Glutamatergic neuron (in vitro differentiated cells): ENCODE data around the gene ACTR1B. TPM values are rescaled to one million over a fixed set of nuclear protein-coding genes. Genes with fewer than 3 reads are reported as not detected.
"Not testable (repeated sequence)": the region's sequence is repeated elsewhere in the genome, so short reads cannot be mapped to it uniquely, and the experiment has no call there.

Source experiments
- DNase-seq: peaks from one replicate; pipeline ENCODE4 v3.0.0; 2022
- H3K27ac Mint-ChIP-seq: one replicate; pipeline ENCODE4 v1.8.0; 2020; ENCODE audit warnings: mild to moderate bottlenecking, mixed read lengths, inconsistent platforms; ENCODE audit not compliant: unreplicated experiment
- H3K27me3 Mint-ChIP-seq: one replicate; pipeline ENCODE4 v1.8.0; 2020; ENCODE audit warnings: mild to moderate bottlenecking, moderate library complexity, mixed read lengths, inconsistent platforms; ENCODE audit not compliant: unreplicated experiment
- H3K36me3 Mint-ChIP-seq: one replicate; pipeline ENCODE4 v1.8.0; 2020; ENCODE audit warnings: mild to moderate bottlenecking, mixed read lengths, inconsistent platforms; ENCODE audit not compliant: unreplicated experiment
- H3K4me1 Mint-ChIP-seq: one replicate; pipeline ENCODE4 v1.8.0; 2020; ENCODE audit warnings: mild to moderate bottlenecking, low read depth, mixed read lengths, inconsistent platforms; ENCODE audit not compliant: unreplicated experiment
- H3K4me3 Mint-ChIP-seq: one replicate; pipeline ENCODE4 v1.8.0; 2020; ENCODE audit warnings: mild to moderate bottlenecking, mixed read lengths, inconsistent platforms; ENCODE audit not compliant: unreplicated experiment
- H3K9me3 Mint-ChIP-seq: one replicate; pipeline ENCODE4 v1.8.0; 2020; ENCODE audit warnings: mild to moderate bottlenecking, moderate library complexity, mixed read lengths, inconsistent platforms; ENCODE audit not compliant: unreplicated experiment
- total RNA-seq: library from RNA; stranded (reverse); fragmentation: NEBNext Ultra II Directional; extraction: Animal tissue kit (Norgen Biotek cat#: 25700); gene quantifications from one replicate; pipeline ENCODE4 v1.2.1, GENCODE V29; 2021; ENCODE audit not compliant: unreplicated experiment
- TF ChIP-seq, protein P1 (sequence below): fragments of 200-600 bp; sonication (generic); IDR thresholded peaks from one replicate; pipeline ENCODE4 v1.5.0; 2021; ENCODE audit not compliant: partially characterized antibody, unreplicated experiment

The ACTR1B gene
- total RNA-seq, 1 donor from 2014 or later = 104 TPM

DNA sequence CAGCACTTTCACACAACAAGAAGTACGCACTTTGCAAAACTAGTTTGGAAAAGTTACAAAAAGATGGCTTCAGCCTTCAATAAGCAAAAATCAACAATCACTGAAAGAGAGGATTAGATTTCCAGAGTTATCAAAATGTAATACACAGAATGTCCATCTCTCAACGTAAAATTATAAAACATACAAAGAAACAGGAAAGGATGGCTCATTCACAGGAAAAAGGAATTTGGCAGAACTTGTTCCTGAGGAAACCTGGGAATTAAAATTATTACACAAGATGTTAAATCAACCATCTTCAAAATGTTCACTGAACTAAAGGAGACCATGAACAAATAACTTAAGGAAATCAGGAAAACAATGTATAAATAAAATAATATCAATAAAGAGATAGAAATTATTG is 13.6 kb upstream of the ACTR1B start:
- peaks cover 8% of the 10 kb centered on the region for H3K4me1 Mint-ChIP-seq
- no peaks in the 10 kb centered on the region for H3K9me3 Mint-ChIP-seq
- no peak for DNase-seq
- H3K27ac Mint-ChIP-seq = no peak overlapping the region
- H3K27me3 Mint-ChIP-seq = no peaks in the 10 kb centered on the region
- TF ChIP-seq, protein P1, sequence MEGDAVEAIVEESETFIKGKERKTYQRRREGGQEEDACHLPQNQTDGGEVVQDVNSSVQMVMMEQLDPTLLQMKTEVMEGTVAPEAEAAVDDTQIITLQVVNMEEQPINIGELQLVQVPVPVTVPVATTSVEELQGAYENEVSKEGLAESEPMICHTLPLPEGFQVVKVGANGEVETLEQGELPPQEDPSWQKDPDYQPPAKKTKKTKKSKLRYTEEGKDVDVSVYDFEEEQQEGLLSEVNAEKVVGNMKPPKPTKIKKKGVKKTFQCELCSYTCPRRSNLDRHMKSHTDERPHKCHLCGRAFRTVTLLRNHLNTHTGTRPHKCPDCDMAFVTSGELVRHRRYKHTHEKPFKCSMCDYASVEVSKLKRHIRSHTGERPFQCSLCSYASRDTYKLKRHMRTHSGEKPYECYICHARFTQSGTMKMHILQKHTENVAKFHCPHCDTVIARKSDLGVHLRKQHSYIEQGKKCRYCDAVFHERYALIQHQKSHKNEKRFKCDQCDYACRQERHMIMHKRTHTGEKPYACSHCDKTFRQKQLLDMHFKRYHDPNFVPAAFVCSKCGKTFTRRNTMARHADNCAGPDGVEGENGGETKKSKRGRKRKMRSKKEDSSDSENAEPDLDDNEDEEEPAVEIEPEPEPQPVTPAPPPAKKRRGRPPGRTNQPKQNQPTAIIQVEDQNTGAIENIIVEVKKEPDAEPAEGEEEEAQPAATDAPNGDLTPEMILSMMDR = no peak
- peaks cover 12% of the 10 kb centered on the region for H3K36me3 Mint-ChIP-seq
- no peak overlapping the region for H3K4me3 Mint-ChIP-seq

DNA sequence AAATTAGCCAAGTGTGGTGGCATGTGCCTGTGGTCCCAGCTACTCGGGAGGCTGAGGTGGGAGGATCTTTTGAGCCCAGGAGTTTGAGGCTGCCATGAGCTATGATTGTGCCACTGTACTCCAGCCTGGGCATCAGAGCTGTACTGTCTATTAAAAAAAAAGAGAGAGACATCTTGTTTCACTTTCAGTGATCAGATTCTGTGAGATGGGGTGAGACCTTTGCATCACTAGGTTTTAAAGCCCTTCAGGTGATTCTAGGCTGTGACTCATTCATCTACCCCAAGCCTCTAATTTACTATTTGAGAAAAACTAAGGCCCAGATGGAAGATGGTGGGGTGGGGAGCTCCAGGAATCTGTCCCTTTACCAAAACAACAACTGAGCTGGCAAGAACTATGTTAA is 12.8 kb upstream of the ACTR1B start:
- Mint-ChIP-seq H3K36me3 (peaks cover 12% of the 10 kb centered on the region), H3K4me1 (peaks cover 8% of the 10 kb centered on the region), H3K9me3 (no peaks in the 10 kb centered on the region), H3K27ac (no peak overlapping the region), H3K4me3 (no peak overlapping the region), H3K27me3 (no peaks in the 10 kb centered on the region)
- TF ChIP-seq, protein P1 = no peak
- DNase-seq = no peak

DNA sequence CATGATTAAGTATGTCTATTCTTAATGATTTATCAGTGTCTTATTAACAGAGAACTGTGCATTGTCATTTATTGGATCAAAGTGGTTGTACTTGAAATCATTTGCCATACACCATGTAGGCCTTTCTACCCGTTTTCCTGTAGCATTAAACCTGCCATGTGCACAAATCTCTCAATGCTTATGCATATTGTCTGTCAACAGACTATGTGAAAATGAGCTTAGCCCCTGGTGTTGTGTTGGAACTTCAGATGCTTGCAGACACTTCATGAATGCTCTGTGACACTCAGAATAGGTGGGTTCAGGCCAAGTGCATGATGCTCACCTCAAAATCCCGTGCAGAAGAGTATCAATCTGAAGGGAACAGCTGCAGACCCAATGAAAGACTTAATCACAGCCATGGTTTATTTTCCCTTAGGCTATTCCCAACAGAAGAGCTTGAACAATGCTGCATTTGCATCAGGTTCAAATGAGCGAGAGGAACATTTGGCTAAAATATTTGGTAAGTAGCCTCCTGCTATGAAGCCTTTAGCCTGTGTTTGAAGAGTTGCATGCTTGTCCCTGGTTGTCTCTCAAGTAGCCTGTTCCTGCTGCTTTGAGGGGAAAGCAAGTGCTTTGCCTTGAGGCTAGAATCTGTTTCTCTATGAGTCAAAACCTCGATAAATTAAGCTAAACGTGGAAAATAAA is 11.7 kb upstream of the ACTR1B start:
- no peak overlapping the region for H3K27ac Mint-ChIP-seq
- H3K36me3 Mint-ChIP-seq = peaks cover 12% of the 10 kb centered on the region

DNA sequence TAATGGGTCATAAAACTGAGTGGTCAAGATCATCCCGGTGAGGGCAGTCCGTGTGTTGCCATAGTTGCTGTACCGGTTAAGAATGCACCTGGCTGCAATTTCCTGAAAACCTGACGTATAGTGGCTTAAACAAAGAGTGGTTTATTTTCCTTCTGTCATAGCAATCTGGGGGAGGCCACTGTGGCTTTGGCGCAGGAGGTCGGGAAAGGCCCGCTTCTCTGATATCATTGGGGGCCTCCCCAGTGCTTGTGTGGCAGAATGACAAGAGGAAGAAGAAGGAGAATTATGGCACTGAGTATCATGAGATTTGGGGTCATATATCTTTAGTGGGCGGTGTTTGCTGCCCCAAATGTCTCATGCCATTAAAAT is 10.1 kb upstream of the ACTR1B start:
- no peak overlapping the region for H3K27ac Mint-ChIP-seq
- no peaks in the 10 kb centered on the region for H3K27me3 Mint-ChIP-seq
- TF ChIP-seq, protein P1 = no peak
- peaks cover 8% of the 10 kb centered on the region for H3K4me1 Mint-ChIP-seq
- H3K36me3 Mint-ChIP-seq = peaks cover 12% of the 10 kb centered on the region
- no peak overlapping the region for H3K4me3 Mint-ChIP-seq
- DNase-seq = no peak
- H3K9me3 Mint-ChIP-seq = no peaks in the 10 kb centered on the region

More for the DNA sequence above, 11.7 kb upstream of the ACTR1B start:
- TF ChIP-seq, protein P1 = no peak
- no peak for DNase-seq
- Mint-ChIP-seq H3K27me3 (no peaks in the 10 kb centered on the region), H3K4me1 (peaks cover 8% of the 10 kb centered on the region), H3K4me3 (no peak overlapping the region), H3K9me3 (no peaks in the 10 kb centered on the region)

DNA sequence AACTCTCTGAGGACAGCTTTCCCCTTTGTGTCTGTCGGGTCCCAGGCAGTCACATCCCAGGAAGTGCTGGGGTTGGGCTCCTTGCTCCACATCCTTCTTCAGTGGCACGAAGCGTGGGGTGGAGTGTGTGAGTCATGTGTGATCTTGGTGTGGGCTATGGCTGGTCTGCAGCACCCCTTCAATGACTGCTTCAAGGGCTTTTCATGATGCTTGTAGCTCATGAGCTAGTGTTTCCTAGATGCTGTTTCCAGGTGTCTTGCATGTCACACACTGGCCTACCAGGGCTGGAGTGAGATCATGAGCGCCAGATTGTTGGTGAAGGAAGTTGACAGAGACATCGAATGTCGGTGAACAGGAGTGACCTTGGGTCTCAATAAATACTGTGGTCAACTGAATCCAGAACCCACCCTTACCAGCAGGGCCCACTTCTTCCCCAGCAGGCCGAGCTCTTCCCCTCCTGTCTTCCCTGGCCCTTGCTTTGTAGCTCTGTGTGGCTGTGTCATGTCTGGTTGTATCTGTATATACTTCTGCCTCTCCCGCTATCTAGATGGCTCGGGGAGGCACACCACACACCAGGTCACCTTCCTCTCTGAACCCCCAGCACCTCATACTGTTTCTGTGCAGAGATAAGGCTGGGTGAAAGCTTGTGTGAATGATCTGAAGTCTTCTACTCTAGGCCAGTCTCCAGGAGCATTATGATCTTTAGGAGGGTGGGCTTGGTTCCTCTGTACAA is 9.5 kb upstream of the ACTR1B start:
- peaks cover 12% of the 10 kb centered on the region for H3K36me3 Mint-ChIP-seq
- H3K4me1 Mint-ChIP-seq = peaks cover 8% of the 10 kb centered on the region
- TF ChIP-seq, protein P1 = no peak
- H3K27ac Mint-ChIP-seq = no peak overlapping the region
- H3K27me3 Mint-ChIP-seq = no peaks in the 10 kb centered on the region
- no peaks in the 10 kb centered on the region for H3K9me3 Mint-ChIP-seq
- H3K4me3 Mint-ChIP-seq = no peak overlapping the region
- no peak for DNase-seq

DNA sequence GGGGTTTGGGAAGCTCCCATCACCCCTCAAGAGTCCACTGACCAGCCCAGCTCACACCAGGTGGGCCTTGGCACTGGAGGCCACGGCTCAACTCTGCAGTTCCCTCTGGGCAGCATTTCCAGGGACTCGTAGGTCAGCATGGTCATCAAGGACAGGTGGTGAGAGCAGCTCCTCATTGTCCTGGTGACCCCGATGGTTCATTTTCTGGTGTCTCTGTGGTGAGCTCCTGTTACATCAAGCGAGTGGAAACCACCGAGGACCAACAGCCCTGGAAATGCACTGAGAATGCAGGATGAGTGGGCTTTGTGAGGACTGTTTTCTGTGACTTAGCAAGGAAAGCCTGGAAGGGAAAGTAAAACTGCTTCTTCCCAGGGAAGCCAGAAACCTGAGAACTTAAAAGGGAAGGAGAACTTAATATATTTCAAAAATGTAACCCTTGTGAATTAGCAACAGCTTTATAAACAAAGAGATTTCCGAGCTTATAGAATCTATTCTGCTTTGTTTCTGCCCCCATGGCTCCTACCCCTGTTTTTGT is 8.8 kb upstream of the ACTR1B start:
- H3K27ac Mint-ChIP-seq, H3K27me3 Mint-ChIP-seq, H3K9me3 Mint-ChIP-seq, H3K4me3 Mint-ChIP-seq, DNase-seq, H3K4me1 Mint-ChIP-seq: not testable (repeated sequence)
- H3K36me3 Mint-ChIP-seq = peaks cover 12% of the 10 kb centered on the region
